ENCODE data around the gene THYN1.

The THYN1 gene

DNA sequence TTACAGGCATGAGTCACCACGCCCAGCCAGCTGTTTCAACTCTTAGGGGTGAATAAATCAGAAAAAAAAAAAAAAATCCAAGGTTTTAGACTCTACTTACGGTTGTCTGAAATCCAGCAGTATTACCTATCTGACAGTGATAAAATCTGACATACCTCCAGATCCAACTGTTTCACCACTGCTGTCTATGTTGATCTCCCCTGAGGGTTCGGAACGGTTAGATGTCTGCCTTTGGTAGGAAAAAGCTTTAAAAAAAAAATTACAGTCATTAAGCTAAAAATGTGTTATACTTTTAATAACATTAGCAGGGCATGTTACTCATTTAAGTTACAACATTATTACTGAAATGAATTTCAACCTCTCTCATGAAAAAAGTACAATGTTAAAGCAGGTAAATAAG, 50.5 kb downstream of the THYN1 start:
- TF ChIP-seq, protein P1, sequence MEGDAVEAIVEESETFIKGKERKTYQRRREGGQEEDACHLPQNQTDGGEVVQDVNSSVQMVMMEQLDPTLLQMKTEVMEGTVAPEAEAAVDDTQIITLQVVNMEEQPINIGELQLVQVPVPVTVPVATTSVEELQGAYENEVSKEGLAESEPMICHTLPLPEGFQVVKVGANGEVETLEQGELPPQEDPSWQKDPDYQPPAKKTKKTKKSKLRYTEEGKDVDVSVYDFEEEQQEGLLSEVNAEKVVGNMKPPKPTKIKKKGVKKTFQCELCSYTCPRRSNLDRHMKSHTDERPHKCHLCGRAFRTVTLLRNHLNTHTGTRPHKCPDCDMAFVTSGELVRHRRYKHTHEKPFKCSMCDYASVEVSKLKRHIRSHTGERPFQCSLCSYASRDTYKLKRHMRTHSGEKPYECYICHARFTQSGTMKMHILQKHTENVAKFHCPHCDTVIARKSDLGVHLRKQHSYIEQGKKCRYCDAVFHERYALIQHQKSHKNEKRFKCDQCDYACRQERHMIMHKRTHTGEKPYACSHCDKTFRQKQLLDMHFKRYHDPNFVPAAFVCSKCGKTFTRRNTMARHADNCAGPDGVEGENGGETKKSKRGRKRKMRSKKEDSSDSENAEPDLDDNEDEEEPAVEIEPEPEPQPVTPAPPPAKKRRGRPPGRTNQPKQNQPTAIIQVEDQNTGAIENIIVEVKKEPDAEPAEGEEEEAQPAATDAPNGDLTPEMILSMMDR (IDR thresholded peaks at IDR 0.05; ENCODE audit: extremely low read depth, insufficient read depth, missing control alignments), result no peak
- in situ Hi-C loops (cut with MboI; ENCODE audit: low pct_unique_long_range_greater_than_20kb, low sequenced_read_pairs, unreplicated experiment), result no loop called here
- no peak for DNase-seq (ENCODE audit: low spot score)

DNA sequence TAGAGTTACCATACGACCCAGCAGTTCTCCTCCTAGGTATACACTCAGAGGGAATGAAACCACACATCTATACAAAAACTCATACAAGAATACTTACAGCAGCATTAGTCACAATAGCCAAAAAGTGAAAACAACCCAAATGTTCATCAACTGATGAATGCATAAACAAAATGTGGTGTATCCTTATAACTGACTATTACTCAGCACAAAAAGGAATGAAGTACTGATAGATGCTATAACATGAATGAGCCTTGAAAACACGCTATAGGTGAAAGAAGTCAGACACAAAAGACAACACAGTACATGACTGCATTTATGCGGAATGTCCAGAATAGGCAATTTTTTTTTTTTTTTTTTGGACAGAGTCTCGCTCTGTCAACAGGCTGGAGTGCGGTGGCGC, 52.5 kb downstream of the THYN1 start:
- in situ Hi-C loops (cut with MboI; ENCODE audit: low pct_unique_long_range_greater_than_20kb, low sequenced_read_pairs, unreplicated experiment), result no loop called here
- DNase-seq (ENCODE audit: low spot score), result no peak
- TF ChIP-seq, protein P1 (IDR thresholded peaks at IDR 0.05; ENCODE audit: extremely low read depth, insufficient read depth, missing control alignments), result no peak

DNA sequence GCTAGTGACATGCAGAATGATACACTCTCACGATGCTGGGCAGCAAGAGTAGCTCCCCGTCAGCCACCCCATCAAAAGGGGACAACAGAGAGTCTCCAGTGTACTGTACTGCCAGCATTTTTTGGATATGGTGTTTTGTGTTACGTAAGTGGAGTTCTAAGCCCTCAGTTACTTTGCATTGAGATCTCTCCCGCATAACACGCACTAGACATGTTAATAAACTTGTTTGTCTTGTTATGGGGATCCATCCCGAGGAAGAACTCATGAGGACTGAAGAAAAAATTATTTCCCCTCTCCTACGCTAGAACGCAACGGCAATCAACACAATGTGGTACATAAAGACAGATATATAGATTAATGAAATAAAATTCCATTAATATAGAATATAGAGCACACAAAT, 53.6 kb downstream of the THYN1 start:
- no peak for DNase-seq (ENCODE audit: low spot score)
- TF ChIP-seq, protein P1 (IDR thresholded peaks at IDR 0.05; ENCODE audit: extremely low read depth, insufficient read depth, missing control alignments), result no peak
- in situ Hi-C loops (cut with MboI; ENCODE audit: low pct_unique_long_range_greater_than_20kb, low sequenced_read_pairs, unreplicated experiment), result no loop called here
